Neural cell (in vitro differentiated cells): ENCODE results near the gene C16orf96.

ENCODE experiments used
- EP300 ChIP-seq: fragments of 450-650 bp; conservative IDR thresholded peaks from 2 replicates; pipeline ENCODE4 v1.6.1; 2014; ENCODE audit warnings: antibody characterized with exemption, mild to moderate bottlenecking, moderate library complexity; ENCODE audit not compliant: poor library complexity, severe bottlenecking
- EZH2 ChIP-seq: fragments of 200-600, 300-800 bp; shearing (Covaris generic), sonication (generic); IDR thresholded peaks from 2 replicates; pipeline ENCODE4 v1.6.1; 2014; ENCODE audit warnings: antibody characterized with exemption, low read length, borderline replicate concordance, mild to moderate bottlenecking; ENCODE audit not compliant: insufficient read depth, poor library complexity, severe bottlenecking
- MXI1 ChIP-seq: fragments of 450-650 bp; conservative IDR thresholded peaks from 2 replicates; pipeline ENCODE4 v1.6.1; 2014; ENCODE audit warnings: antibody characterized with exemption, mild to moderate bottlenecking; ENCODE audit not compliant: poor library complexity, severe bottlenecking
- POLR2AphosphoS5 ChIP-seq: IDR thresholded peaks from 2 replicates; pipeline ENCODE4 v1.6.1; 2012
- RAD21 ChIP-seq: fragments of 450-650 bp; conservative IDR thresholded peaks from 2 replicates; pipeline ENCODE4 v1.6.1; 2014; ENCODE audit warnings: antibody characterized with exemption, mild to moderate bottlenecking, moderate library complexity
- SMC3 ChIP-seq: fragments of 450-650 bp; conservative IDR thresholded peaks from 2 replicates; pipeline ENCODE4 v1.6.1; 2014; ENCODE audit warnings: antibody characterized with exemption, mild to moderate bottlenecking, moderate library complexity; ENCODE audit not compliant: poor library complexity
- TAF1 ChIP-seq: IDR thresholded peaks from 2 replicates; pipeline ENCODE4 v1.6.1; 2012; ENCODE audit warnings: low read depth
- TF ChIP-seq, protein P1 (sequence below): fragments of 450-650 bp; IDR thresholded peaks from 2 replicates; pipeline ENCODE4 v1.5.1; 2014; ENCODE audit warnings: antibody characterized with exemption, mild to moderate bottlenecking, moderate library complexity; ENCODE audit not compliant: poor library complexity, severe bottlenecking
- TF ChIP-seq, protein P2 (sequence below): IDR thresholded peaks from 2 replicates; pipeline ENCODE4 v1.6.1; 2012; ENCODE audit warnings: borderline replicate concordance

DNA sequence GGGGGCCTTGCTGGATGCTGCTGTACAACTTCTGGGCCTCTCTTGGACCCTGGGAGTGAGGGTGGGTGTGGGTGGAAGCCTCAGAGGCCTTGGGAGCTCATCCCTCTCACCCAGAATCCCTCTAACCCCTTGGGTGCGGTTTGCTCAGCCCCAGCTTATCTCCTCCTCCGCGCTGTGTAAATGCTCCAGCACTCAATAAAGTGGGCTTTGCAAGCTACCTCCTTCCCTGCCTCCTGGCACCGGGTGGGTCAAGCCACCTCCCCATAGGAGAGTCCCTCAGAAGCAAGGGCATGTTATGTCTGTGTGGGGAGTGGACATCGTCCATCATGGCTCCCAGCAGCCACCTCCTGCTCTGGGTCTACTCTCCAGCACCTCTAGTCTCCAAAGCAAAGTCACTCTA is 46.0 kb upstream of the C16orf96 start:
- TF ChIP-seq EP300 = no peak
- TF ChIP-seq, protein P1, sequence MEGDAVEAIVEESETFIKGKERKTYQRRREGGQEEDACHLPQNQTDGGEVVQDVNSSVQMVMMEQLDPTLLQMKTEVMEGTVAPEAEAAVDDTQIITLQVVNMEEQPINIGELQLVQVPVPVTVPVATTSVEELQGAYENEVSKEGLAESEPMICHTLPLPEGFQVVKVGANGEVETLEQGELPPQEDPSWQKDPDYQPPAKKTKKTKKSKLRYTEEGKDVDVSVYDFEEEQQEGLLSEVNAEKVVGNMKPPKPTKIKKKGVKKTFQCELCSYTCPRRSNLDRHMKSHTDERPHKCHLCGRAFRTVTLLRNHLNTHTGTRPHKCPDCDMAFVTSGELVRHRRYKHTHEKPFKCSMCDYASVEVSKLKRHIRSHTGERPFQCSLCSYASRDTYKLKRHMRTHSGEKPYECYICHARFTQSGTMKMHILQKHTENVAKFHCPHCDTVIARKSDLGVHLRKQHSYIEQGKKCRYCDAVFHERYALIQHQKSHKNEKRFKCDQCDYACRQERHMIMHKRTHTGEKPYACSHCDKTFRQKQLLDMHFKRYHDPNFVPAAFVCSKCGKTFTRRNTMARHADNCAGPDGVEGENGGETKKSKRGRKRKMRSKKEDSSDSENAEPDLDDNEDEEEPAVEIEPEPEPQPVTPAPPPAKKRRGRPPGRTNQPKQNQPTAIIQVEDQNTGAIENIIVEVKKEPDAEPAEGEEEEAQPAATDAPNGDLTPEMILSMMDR = no peak
- TF ChIP-seq, protein P2, sequence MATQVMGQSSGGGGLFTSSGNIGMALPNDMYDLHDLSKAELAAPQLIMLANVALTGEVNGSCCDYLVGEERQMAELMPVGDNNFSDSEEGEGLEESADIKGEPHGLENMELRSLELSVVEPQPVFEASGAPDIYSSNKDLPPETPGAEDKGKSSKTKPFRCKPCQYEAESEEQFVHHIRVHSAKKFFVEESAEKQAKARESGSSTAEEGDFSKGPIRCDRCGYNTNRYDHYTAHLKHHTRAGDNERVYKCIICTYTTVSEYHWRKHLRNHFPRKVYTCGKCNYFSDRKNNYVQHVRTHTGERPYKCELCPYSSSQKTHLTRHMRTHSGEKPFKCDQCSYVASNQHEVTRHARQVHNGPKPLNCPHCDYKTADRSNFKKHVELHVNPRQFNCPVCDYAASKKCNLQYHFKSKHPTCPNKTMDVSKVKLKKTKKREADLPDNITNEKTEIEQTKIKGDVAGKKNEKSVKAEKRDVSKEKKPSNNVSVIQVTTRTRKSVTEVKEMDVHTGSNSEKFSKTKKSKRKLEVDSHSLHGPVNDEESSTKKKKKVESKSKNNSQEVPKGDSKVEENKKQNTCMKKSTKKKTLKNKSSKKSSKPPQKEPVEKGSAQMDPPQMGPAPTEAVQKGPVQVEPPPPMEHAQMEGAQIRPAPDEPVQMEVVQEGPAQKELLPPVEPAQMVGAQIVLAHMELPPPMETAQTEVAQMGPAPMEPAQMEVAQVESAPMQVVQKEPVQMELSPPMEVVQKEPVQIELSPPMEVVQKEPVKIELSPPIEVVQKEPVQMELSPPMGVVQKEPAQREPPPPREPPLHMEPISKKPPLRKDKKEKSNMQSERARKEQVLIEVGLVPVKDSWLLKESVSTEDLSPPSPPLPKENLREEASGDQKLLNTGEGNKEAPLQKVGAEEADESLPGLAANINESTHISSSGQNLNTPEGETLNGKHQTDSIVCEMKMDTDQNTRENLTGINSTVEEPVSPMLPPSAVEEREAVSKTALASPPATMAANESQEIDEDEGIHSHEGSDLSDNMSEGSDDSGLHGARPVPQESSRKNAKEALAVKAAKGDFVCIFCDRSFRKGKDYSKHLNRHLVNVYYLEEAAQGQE = no peak
- TF ChIP-seq RAD21 = no peak
- no peak for TF ChIP-seq POLR2AphosphoS5
- TF ChIP-seq TAF1 = no peak
- TF ChIP-seq SMC3 = no peak
- no peak for TF ChIP-seq EZH2
- no peak for TF ChIP-seq MXI1
